Brain microvascular endothelial cell (primary cell): Measurements from ENCODE around the gene EIPR1.
"Not testable (repeated sequence)": the region's sequence is repeated elsewhere in the genome, so short reads cannot be mapped to it uniquely, and the experiment has no call there.

Experiments
- DNase-seq: peaks from one replicate; pipeline ENCODE4 v3.0.0-alpha.2; 2020
- H3K27ac ChIP-seq: fragments of 250-450 bp; sonication (Bioruptor Pico); 2 replicates; pipeline ENCODE4 v1.5.1; 2020; ENCODE audit warnings: mild to moderate bottlenecking, moderate library complexity
- H3K27me3 ChIP-seq: fragments of 250-450 bp; sonication (Bioruptor Pico); replicated peaks from 2 replicates; pipeline ENCODE4 v1.5.1; 2020; ENCODE audit warnings: mild to moderate bottlenecking
- H3K36me3 ChIP-seq: fragments of 250-450 bp; sonication (Bioruptor Pico); replicated peaks from 2 replicates; pipeline ENCODE4 v1.5.1; 2020; ENCODE audit warnings: mild to moderate bottlenecking
- H3K4me3 ChIP-seq: 2 replicates; pipeline ENCODE4 v1.5.1; 2011; ENCODE audit warnings: low read depth, mild to moderate bottlenecking, control low read depth, low read length, moderate library complexity
- in situ Hi-C: cut with HindIII; loops from 2 replicates; pipeline ENCODE4 v1.10.0; 2017; ENCODE audit warnings: low sequenced_read_pairs, low pct_ligation_motif_present
- TF ChIP-seq, protein P1 (sequence below): IDR thresholded peaks from 2 replicates; pipeline ENCODE4 v1.5.1; 2011; ENCODE audit warnings: low read depth, mild to moderate bottlenecking, moderate library complexity, low read length, control low read depth, inconsistent platforms; ENCODE audit errors: missing control alignments

Gene EIPR1

DNA sequence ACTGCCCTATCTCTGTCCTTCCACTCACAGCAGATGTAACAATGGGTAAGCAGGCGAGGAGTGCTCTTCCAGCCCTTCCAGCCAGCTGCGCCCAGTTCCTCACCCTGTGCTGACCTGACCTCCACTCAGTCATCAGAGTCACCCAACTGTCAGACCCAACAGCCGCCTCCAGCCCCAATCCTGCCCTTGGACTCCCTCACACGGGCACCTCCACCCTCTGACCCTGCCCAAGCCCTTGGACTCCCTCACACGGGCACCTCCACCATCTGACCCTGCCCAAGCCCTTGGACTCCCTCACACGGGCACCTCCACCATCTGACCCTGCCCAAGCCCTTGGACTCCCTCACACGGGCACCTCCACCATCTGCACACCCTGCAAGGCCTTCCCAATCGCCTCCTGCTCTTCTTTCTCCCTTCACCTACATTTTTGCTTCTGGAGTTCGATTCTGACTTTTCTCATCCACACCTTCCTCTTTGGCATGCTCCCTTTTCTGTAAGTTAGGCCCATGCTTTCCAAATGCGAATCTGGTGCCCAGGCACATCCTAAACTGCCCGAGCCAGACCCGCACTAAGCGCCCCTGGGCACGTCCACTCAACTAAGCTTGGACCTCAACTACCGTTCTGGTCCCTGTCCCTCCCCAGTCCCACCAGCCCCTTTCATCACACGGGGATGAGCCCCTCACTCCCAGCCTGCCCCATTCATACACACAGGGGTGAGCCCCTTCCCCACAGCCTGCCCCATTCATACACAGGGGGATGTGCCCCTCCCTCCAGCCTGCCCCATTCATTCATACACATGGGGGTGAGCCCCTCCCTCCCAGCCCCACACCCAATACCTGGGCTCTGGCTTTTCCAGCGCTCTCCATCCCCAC lies 15.9 kb downstream of the EIPR1 start:
- Histone ChIP-seq H3K27ac (no peak overlapping the region), H3K27me3 (no peaks in the 10 kb centered on the region), H3K36me3 (no peaks in the 10 kb centered on the region), H3K4me3 (no peak overlapping the region)
- TF ChIP-seq, protein P1, sequence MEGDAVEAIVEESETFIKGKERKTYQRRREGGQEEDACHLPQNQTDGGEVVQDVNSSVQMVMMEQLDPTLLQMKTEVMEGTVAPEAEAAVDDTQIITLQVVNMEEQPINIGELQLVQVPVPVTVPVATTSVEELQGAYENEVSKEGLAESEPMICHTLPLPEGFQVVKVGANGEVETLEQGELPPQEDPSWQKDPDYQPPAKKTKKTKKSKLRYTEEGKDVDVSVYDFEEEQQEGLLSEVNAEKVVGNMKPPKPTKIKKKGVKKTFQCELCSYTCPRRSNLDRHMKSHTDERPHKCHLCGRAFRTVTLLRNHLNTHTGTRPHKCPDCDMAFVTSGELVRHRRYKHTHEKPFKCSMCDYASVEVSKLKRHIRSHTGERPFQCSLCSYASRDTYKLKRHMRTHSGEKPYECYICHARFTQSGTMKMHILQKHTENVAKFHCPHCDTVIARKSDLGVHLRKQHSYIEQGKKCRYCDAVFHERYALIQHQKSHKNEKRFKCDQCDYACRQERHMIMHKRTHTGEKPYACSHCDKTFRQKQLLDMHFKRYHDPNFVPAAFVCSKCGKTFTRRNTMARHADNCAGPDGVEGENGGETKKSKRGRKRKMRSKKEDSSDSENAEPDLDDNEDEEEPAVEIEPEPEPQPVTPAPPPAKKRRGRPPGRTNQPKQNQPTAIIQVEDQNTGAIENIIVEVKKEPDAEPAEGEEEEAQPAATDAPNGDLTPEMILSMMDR, result no peak
- in situ Hi-C loops, result no loop called here
- no peak for DNase-seq

DNA sequence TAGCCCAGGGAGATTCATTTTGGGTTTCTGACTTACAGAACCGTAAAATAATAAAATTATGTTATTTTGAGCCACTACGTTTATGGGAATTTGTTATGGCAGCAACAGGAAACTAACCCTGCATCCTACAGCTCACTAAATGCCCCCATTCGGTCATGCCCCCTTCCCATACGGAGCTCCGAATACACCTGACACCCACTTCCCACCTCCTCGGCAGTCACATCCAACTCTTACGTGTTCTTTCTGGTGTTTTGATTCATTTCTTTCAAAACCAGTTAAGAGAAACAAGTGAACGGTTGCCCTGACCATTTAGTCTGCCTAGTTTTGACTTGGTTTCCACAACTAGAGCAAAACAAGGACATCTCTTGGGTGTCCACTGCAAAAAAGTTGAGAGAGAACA lies 19.7 kb downstream of the EIPR1 start:
- H3K36me3 ChIP-seq, result peaks cover 3% of the 10 kb centered on the region
- no peaks in the 10 kb centered on the region for H3K27me3 ChIP-seq
- in situ Hi-C loops, result no loop called here
- DNase-seq, result no peak
- no peak overlapping the region for H3K4me3 ChIP-seq
- no peak overlapping the region for H3K27ac ChIP-seq
- TF ChIP-seq, protein P1, result no peak

DNA sequence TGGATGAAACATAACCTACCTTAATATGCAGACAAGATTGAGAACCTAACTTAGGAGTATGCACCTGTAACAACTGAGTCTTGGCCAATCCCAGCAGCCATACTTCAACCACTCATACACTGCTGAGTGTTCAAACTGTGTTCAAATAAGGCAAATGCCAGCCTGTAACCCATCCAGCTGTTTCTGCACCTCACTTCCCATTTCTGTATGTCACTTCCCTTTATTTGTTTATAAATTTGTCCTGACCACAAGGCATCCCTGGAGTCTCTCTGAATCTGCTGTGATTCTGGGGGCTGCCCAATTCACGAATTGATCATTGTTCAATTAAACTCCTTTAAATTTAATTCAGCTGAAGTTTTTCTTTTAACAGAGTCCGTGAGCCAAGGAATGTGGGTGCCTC lies 20.2 kb downstream of the EIPR1 start:
- H3K27me3 ChIP-seq, H3K4me3 ChIP-seq, H3K36me3 ChIP-seq, in situ Hi-C loops, DNase-seq, H3K27ac ChIP-seq: not testable (repeated sequence)

DNA sequence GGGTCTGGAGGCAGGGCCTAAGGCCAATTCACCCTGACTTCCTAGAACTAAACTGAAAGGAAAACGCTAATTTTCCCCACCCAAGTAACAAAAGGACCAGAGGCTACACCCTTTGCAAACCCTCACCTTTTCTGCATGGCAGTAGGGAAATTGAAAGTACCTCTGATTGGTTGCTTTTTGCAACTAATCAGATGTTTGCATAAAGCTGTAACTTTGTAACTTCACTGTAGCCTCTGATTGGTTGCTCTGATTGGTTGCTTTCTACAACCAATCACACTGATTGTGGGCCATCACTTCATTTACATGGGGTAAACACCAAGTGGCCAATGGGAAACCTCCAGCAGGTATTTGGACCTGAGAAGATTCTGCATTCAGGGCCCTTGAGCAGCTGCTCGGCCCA lies 20.8 kb downstream of the EIPR1 start:
- Histone ChIP-seq H3K27me3 (no peaks in the 10 kb centered on the region), H3K27ac (no peak overlapping the region), H3K4me3 (no peak overlapping the region), H3K36me3 (peaks cover 6% of the 10 kb centered on the region)
- in situ Hi-C loops, result no loop called here
- TF ChIP-seq, protein P1, result no peak
- DNase-seq, result no peak

DNA sequence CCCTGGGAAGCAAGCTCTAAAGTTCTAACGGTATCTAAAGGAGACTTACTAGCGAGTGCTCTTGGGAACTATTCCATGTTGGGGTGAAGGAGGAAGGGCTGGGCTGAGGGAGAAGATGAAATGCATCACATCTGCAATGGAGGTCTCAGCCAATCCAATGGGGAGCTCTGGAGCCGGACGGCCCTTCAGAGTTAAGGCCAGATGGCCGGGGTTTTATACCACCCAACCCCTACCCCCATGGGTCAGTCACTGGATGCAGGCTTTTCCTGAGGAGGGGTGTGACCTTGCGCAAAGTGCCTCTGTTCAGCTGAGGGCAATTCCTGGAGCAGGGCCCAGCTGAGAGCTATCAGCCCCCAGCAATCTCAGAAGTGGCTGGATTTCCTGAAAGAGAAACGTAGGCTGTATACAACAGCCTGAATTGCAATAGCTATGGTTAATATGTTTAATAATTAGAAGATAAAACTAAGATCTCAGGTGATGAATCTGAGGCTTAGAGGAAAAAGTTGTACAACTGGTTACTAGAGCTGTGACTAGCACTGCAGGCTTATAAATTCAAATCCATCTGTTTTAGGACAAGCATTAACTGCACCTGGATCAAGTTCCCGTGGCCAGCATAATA lies 21.6 kb downstream of the EIPR1 start:
- in situ Hi-C loops, result no loop called here
- no peak for DNase-seq
- peaks cover 6% of the 10 kb centered on the region for H3K36me3 ChIP-seq
- no peak overlapping the region for H3K27ac ChIP-seq
- H3K27me3 ChIP-seq, result no peaks in the 10 kb centered on the region
- no peak overlapping the region for H3K4me3 ChIP-seq
- TF ChIP-seq, protein P1, result no peak

DNA sequence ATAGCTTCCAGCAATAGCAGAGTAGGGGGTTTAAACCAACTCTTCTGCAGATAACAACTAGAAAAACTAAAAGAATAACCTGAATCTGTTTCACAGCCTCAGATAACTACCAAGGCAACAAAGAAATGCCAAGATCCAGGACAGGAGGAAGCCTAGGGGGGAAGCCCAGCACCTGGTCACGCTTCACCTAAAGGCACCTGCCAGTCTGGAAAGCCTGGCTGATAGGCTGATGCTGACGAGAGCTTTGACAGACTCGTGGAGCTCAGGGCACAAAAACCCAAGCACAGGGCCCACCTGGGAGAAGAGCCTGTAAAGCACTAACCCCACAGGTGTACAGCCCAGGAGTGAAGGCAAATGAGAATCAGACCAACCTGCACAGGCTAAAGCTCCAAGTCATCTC lies 22.6 kb downstream of the EIPR1 start:
- Histone ChIP-seq H3K27me3 (no peaks in the 10 kb centered on the region), H3K27ac (no peak overlapping the region), H3K36me3 (peaks cover 6% of the 10 kb centered on the region), H3K4me3 (no peak overlapping the region)
- in situ Hi-C loops, result no loop called here
- no peak for DNase-seq
- TF ChIP-seq, protein P1, result no peak
